Activated B cell treated with CpG ODN at 0.5 μM for 24 hours (primary cell): ENCODE measurements around the gene P2RX1. TPM values are rescaled to one million over a fixed set of nuclear protein-coding genes. Genes with fewer than 3 reads are reported as not detected.
A peak's percentile ranks its signal among the peaks of the same experiment; 100 is the strongest.

Source experiments
- ATAC-seq: fragments of 200-7000 bp; cut with Tn5 transposase; one replicate; pipeline ENCODE4 v1.10.0; 2021; ENCODE audit warnings: low read depth, mild to moderate bottlenecking, moderate library complexity
- CTCF ChIA-PET: fragments of 350-600 bp; sonication (Branson Sonifier 250); formaldehyde crosslinking; loops from one replicate; lab custom pipeline; 2021; ENCODE audit warnings: antibody characterized with exemption; lab: Charles Lee
- POLR2A ChIA-PET: fragments of 350-600 bp; sonication (Branson Sonifier 250); formaldehyde crosslinking; loops from one replicate; lab custom pipeline; 2021; ENCODE audit warnings: antibody characterized with exemption; lab: Charles Lee
- DNase-seq: peaks from one replicate; pipeline ENCODE4 v3.0.0; 2022
- H3K27ac Mint-ChIP-seq: one replicate; pipeline ENCODE4 v1.8.0; 2020; ENCODE audit warnings: mixed read lengths
- H3K27me3 Mint-ChIP-seq: one replicate; pipeline ENCODE4 v1.8.0; 2021; ENCODE audit warnings: mixed read lengths
- H3K36me3 Mint-ChIP-seq: one replicate; pipeline ENCODE4 v1.8.0; 2021; ENCODE audit warnings: low read depth, mixed read lengths
- H3K4me1 Mint-ChIP-seq: one replicate; pipeline ENCODE4 v1.8.0; 2021; ENCODE audit warnings: mixed read lengths
- H3K4me3 Mint-ChIP-seq: one replicate; pipeline ENCODE4 v1.8.0; 2020; ENCODE audit warnings: mild to moderate bottlenecking, mixed read lengths
- H3K9me3 Mint-ChIP-seq: one replicate; pipeline ENCODE4 v1.8.0; 2020; ENCODE audit warnings: mixed read lengths
- CTCF ChIP-seq: fragments of 200-600 bp; IDR thresholded peaks from one replicate; pipeline ENCODE4 v1.8.0; 2022; ENCODE audit warnings: antibody characterized with exemption, mild to moderate bottlenecking
- intact Hi-C: fragments of 100-400 bp; cut with micrococcal nuclease; formaldehyde crosslinking; loops from one replicate; pipeline ENCODE4 v1.15.1; 2024
- total RNA-seq: library from RNA; stranded (reverse); gene quantifications from 2 replicates; pipeline ENCODE4 v1.2.3, GENCODE V29; 2022

The P2RX1 gene
- total RNA-seq, 1 donor from 2014 or later, result 26.0 TPM

GRCh38 chr17:3914312-3914670 is 2.0 kb downstream of the P2RX1 start:
- ATAC-seq (peak; percentile 71), DNase-seq (peak; percentile 71)
- POLR2A ChIA-PET, result interaction anchor here (0.6 to 10.0 kb wide), 22 partner anchors 8 to 1099 kb away, joined by 3 to 311 read pairs (median 9); partner anchors contain the start of genes ATP2A3, CAMKK1, CYB5D2 and NCBP3
- no peak for TF ChIP-seq CTCF
- H3K27ac Mint-ChIP-seq, result peak overlapping the region; percentile 96
- H3K9me3 Mint-ChIP-seq, result no peaks in the 10 kb centered on the region
- CTCF ChIA-PET, result interaction anchor here (0.6 to 5.7 kb wide), 27 partner anchors 10 to 177 kb away, joined by 3 to 72 read pairs (median 5); partner anchors contain the start of gene NCBP3
- H3K4me3 Mint-ChIP-seq, result peak overlapping the region; percentile 82
- peaks cover 87% of the 10 kb centered on the region for H3K4me1 Mint-ChIP-seq
- no peaks in the 10 kb centered on the region for H3K27me3 Mint-ChIP-seq
- H3K36me3 Mint-ChIP-seq, result no peaks in the 10 kb centered on the region
- intact Hi-C loops, result loop anchor here (1.0 to 10.0 kb wide), 11 partner anchors 10 to 1033 kb away; partner anchors contain the start of genes CYB5D2, NCBP3, P2RX5 and PFN1

- intact Hi-C loops, result loop anchor here (1.0 to 10.0 kb wide), 11 partner anchors 9 to 1034 kb away; partner anchors contain the start of genes CYB5D2, NCBP3, P2RX5 and PFN1
- TF ChIP-seq CTCF, result peak; percentile 55
- ChIA-PET POLR2A (interaction anchor here (0.6 to 10.0 kb wide), 21 partner anchors 9 to 1098 kb away, joined by 3 to 311 read pairs (median 10); partner anchors contain the start of genes ATP2A3, CAMKK1, CYB5D2 and NCBP3), CTCF (interaction anchor here (0.6 to 5.7 kb wide), 28 partner anchors 9 to 176 kb away, joined by 3 to 72 read pairs (median 6); partner anchors contain the start of gene NCBP3)
- Mint-ChIP-seq H3K4me1 (peaks cover 90% of the 10 kb centered on the region), H3K4me3 (peak overlapping the region; percentile 82), H3K27me3 (no peaks in the 10 kb centered on the region), H3K27ac (peak overlapping the region; percentile 96), H3K9me3 (no peaks in the 10 kb centered on the region), H3K36me3 (no peaks in the 10 kb centered on the region)
- ATAC-seq (peak; percentile 64), DNase-seq (peak; percentile 87)
Measured at GRCh38 chr17:3913531-3914311, 2.5 kb downstream of the P2RX1 start.

GRCh38 chr17:3912827-3913226 is 3.4 kb downstream of the P2RX1 start:
- CTCF ChIA-PET, result interaction anchor here (0.7 to 5.7 kb wide), 13 partner anchors 8 to 175 kb away, joined by 3 to 72 read pairs (median 9); partner anchors contain the start of gene NCBP3
- POLR2A ChIA-PET, result interaction anchor here (0.6 to 10.0 kb wide), 12 partner anchors 8 to 1098 kb away, joined by 3 to 311 read pairs (median 10); partner anchors contain the start of genes ATP2A3 and CAMKK1

GRCh38 chr17:3911271-3912053 is 4.8 kb downstream of the P2RX1 start:
- no peaks in the 10 kb centered on the region for H3K36me3 Mint-ChIP-seq
- peak; percentile 68 for ATAC-seq
- intact Hi-C loops, result loop anchor here (1.0 to 10.0 kb wide), 8 partner anchors 18 to 1036 kb away; partner anchors contain the start of genes CAMKK1, CYB5D2, P2RX5 and PFN1
- DNase-seq, result peak; percentile 74
- ChIA-PET CTCF (interaction anchor here (0.5 to 5.7 kb wide), 8 partner anchors 23 to 1139 kb away, joined by 3 to 72 read pairs (median 5); partner anchors contain the start of gene NCBP3), POLR2A (interaction anchor here (0.6 to 10.0 kb wide), 20 partner anchors 10 to 1615 kb away, joined by 3 to 311 read pairs (median 4); partner anchors contain the start of genes ATP2A3, CAMKK1, CYB5D2 and NCBP3)
- no peak for TF ChIP-seq CTCF
- H3K9me3 Mint-ChIP-seq, result no peaks in the 10 kb centered on the region
- H3K4me1 Mint-ChIP-seq, result peaks cover 84% of the 10 kb centered on the region
- peak overlapping the region; percentile 76 for H3K4me3 Mint-ChIP-seq
- peak overlapping the region; percentile 96 for H3K27ac Mint-ChIP-seq
- H3K27me3 Mint-ChIP-seq, result no peaks in the 10 kb centered on the region

More at GRCh38 chr17:3912827-3913226, 3.4 kb downstream of the P2RX1 start:
- TF ChIP-seq CTCF, result no peak
- intact Hi-C loops, result loop anchor here (5.0 to 10.0 kb wide), 6 partner anchors 178 to 1034 kb away; partner anchors contain the start of genes CYB5D2, P2RX5, PFN1 and TRPV3
- peak overlapping the region; percentile 96 for H3K27ac Mint-ChIP-seq
- no peaks in the 10 kb centered on the region for H3K27me3 Mint-ChIP-seq
- H3K4me1 Mint-ChIP-seq, result peaks cover 92% of the 10 kb centered on the region
- ATAC-seq (no peak), DNase-seq (no peak)
- no peaks in the 10 kb centered on the region for H3K9me3 Mint-ChIP-seq
- H3K4me3 Mint-ChIP-seq, result no peak overlapping the region
- no peaks in the 10 kb centered on the region for H3K36me3 Mint-ChIP-seq
